GM12878 (cell line): ENCODE results near the gene RCL1. TPM values are rescaled to one million over a fixed set of nuclear protein-coding genes. Genes with fewer than 3 reads are reported as not detected.

Experiments used
- EZH2 ChIP-seq: IDR thresholded peaks from 2 replicates; pipeline ENCODE4 v1.6.1; 2012; ENCODE audit warnings: low read depth, mild to moderate bottlenecking, control low read depth, inconsistent platforms, low read length, borderline replicate concordance; ENCODE audit not compliant: control insufficient read depth
- FOS ChIP-seq: IDR thresholded peaks from 3 replicates; pipeline ENCODE4 v1.6.1; 2011; ENCODE audit warnings: borderline replicate concordance; ENCODE audit not compliant: insufficient read length; ENCODE audit errors: extremely low read depth
- FOXK2 ChIP-seq: fragments of 450-650 bp; IDR thresholded peaks from 2 replicates; pipeline ENCODE4 v1.6.1; 2017; ENCODE audit warnings: mild to moderate bottlenecking, moderate library complexity
- NBN ChIP-seq: fragments of 450-650 bp; IDR thresholded peaks from 2 replicates; pipeline ENCODE4 v1.6.1; 2016
- NR2C1 ChIP-seq: fragments of 450-650 bp; IDR thresholded peaks from 2 replicates; pipeline ENCODE4 v1.6.1; 2017; ENCODE audit warnings: antibody characterized with exemption, mild to moderate bottlenecking, moderate library complexity
- NR2F1 ChIP-seq: fragments of 450-650 bp; conservative IDR thresholded peaks from 2 replicates; pipeline ENCODE4 v1.6.1; 2017; ENCODE audit warnings: mild to moderate bottlenecking
- RAD21 ChIP-seq: IDR thresholded peaks from 2 replicates; pipeline ENCODE4 v1.6.1; 2011; ENCODE audit warnings: mild to moderate bottlenecking, low read depth, low read length, moderate library complexity; ENCODE audit not compliant: insufficient read depth
- SIN3A ChIP-seq: IDR thresholded peaks from 2 replicates; pipeline ENCODE4 v1.6.1; 2012; ENCODE audit warnings: low read depth, low read length, improper control_type of control experiment
- SIX5 ChIP-seq: IDR thresholded peaks from 2 replicates; pipeline ENCODE4 v1.6.1; 2011; ENCODE audit warnings: mild to moderate bottlenecking, low read depth, low read length, moderate library complexity; ENCODE audit not compliant: severe bottlenecking
- SMARCA5 ChIP-seq: fragments of 450-650 bp; IDR thresholded peaks from 2 replicates; pipeline ENCODE4 v1.6.1; 2017; ENCODE audit warnings: mild to moderate bottlenecking
- TCF12 ChIP-seq: IDR thresholded peaks from 2 replicates; pipeline ENCODE4 v1.6.1; 2011; ENCODE audit warnings: low read depth, mild to moderate bottlenecking, low read length
- ZNF217 ChIP-seq: fragments of 450-650 bp; IDR thresholded peaks from 2 replicates; pipeline ENCODE4 v1.6.1; 2017; ENCODE audit warnings: antibody characterized with exemption, mild to moderate bottlenecking
- polyA plus RNA-seq, 11 experiments: library from polyadenylated mRNA; depleted of rRNA in 4 of 11; unstranded in 6 of 11; stranded (reverse) in 5 of 11; fragments of >200 nt; fragmentation: Nextera tagmentation in 4 of 11; fragmentation: Illumina TruSeq in 1 of 11; extraction: Ambion mirVana in 4 of 11; extraction: Trizol in 1 of 11; gene quantifications; 1 replicate in 1 of 11; 2 replicates in 10 of 11; pipeline versions ENCODE4 v1.2.1 to v1.2.3, GENCODE V29; 2011 to 2016; ENCODE audit warnings: inconsistent platforms in 2 of 11, missing spikeins in 2 of 11, low read depth in 1 of 11
- total RNA-seq, 4 experiments: library from RNA; depleted of rRNA in 3 of 4; stranded (reverse); fragments of >200 nt in 3 of 4; fragmentation: Illumina TruSeq in 1 of 4; extraction: Trizol in 1 of 4; gene quantifications; 2 replicates each; pipeline versions ENCODE4 v1.2.1 to v1.2.3, GENCODE V29; 2013 to 2021
- TF ChIP-seq, protein P1 (sequence below): IDR thresholded peaks from 2 replicates; pipeline ENCODE4 v1.6.1; 2012; ENCODE audit warnings: low read depth, low read length, improper control_type of control experiment
- TF ChIP-seq, protein P2 (sequence below): fragments of 450-650 bp; IDR thresholded peaks from 2 replicates; pipeline ENCODE4 v1.6.1; 2017; ENCODE audit warnings: mild to moderate bottlenecking
- TF ChIP-seq, protein P3 (sequence below): fragments of 450-650 bp; IDR thresholded peaks from 2 replicates; pipeline ENCODE4 v1.6.1; 2016; ENCODE audit warnings: mild to moderate bottlenecking
- TF ChIP-seq, protein P4 (sequence below): IDR thresholded peaks from 2 replicates; pipeline ENCODE4 v1.6.1; 2011; ENCODE audit warnings: borderline replicate concordance, low read depth, mild to moderate bottlenecking, moderate library complexity, low read length; ENCODE audit not compliant: insufficient read depth, poor library complexity, severe bottlenecking
- TF ChIP-seq, protein P5 (sequence below): fragments of 450-650 bp; IDR thresholded peaks from 2 replicates; pipeline ENCODE4 v1.6.1; 2016; ENCODE audit warnings: mild to moderate bottlenecking
- TF ChIP-seq, protein P6 (sequence below): fragments of 450-650 bp; formaldehyde crosslinking; IDR thresholded peaks from 2 replicates; pipeline ENCODE4 v1.5.0; 2022; ENCODE audit warnings: mild to moderate bottlenecking, missing genetic modification characterization

The RCL1 gene
- total and polyA plus RNA-seq, 10 of the 15 experiments (the other 5 are each of a cell fraction or from before 2014, with no cell fraction given), result 21.1 to 46.8 (median 30.5) TPM

DNA sequence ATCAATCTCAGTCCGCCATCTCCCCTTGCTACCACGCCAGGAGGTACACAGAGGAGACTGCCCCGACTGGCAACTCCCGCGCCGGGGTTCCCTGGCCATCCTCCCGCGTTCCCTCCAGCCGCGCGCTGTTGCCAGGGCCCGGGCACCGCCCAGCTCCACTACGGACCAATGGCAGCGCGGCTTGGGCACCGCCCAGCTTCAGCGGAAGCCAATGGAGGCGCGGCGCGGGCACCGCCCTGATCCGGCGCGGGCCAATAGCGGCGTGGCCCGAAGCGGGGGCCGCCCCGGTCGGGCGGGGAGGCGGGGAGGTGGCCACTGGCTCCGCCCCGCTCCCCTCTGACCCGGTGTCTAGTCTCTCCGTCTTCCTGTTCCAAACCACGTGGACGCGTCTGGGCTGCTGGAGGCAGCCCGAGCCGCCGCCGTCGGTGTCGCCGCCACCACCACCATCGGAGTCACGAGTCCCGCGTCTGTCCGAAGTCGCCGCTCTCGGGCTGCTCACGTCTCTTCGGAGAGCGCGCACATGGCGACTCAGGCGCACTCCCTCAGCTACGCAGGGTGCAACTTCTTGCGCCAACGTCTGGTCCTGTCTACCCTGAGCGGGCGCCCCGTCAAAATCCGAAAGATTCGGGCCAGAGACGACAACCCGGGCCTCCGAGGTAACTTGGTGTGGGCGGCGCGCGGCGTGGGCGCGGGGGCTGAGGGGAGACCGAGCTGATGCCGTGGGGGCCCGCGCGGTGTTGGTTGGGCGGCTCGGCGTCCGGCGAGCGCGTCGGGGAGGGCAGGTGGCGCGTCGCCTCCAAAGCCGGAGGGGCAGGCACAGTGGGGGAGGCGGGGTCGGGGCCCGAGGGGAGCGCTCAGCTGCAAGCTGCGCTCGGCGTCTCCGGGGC, at the start of gene RCL1 (continued):
- TF ChIP-seq SIN3A (peak; percentile 88; the same call in 1 of the 2 replicates), TCF12 (0 out of 2 replicates have a peak, but pooled peaks have one; percentile 21), EZH2 (no peak), RAD21 (peak; percentile 6; the same call in 1 of the 2 replicates), SMARCA5 (0 out of 2 replicates have a peak, but pooled peaks have one; percentile 31), SIX5 (peak; percentile 2), FOS (peak; percentile 69), NR2F1 (peak; percentile 93), ZNF217 (0 out of 2 replicates have a peak, but pooled peaks have one; percentile 45), NBN (peak; percentile 85), NR2C1 (peak; percentile 92), FOXK2 (0 out of 2 replicates have a peak, but pooled peaks have one; percentile 71)
- TF ChIP-seq, protein P1, sequence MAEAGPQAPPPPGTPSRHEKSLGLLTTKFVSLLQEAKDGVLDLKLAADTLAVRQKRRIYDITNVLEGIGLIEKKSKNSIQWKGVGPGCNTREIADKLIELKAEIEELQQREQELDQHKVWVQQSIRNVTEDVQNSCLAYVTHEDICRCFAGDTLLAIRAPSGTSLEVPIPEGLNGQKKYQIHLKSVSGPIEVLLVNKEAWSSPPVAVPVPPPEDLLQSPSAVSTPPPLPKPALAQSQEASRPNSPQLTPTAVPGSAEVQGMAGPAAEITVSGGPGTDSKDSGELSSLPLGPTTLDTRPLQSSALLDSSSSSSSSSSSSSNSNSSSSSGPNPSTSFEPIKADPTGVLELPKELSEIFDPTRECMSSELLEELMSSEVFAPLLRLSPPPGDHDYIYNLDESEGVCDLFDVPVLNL, result peak; percentile 64; the same call in 1 of the 2 replicates
- TF ChIP-seq, protein P2, sequence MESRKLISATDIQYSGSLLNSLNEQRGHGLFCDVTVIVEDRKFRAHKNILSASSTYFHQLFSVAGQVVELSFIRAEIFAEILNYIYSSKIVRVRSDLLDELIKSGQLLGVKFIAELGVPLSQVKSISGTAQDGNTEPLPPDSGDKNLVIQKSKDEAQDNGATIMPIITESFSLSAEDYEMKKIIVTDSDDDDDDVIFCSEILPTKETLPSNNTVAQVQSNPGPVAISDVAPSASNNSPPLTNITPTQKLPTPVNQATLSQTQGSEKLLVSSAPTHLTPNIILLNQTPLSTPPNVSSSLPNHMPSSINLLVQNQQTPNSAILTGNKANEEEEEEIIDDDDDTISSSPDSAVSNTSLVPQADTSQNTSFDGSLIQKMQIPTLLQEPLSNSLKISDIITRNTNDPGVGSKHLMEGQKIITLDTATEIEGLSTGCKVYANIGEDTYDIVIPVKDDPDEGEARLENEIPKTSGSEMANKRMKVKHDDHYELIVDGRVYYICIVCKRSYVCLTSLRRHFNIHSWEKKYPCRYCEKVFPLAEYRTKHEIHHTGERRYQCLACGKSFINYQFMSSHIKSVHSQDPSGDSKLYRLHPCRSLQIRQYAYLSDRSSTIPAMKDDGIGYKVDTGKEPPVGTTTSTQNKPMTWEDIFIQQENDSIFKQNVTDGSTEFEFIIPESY, result 0 out of 2 replicates have a peak, but pooled peaks have one; percentile 39
- TF ChIP-seq, protein P3, sequence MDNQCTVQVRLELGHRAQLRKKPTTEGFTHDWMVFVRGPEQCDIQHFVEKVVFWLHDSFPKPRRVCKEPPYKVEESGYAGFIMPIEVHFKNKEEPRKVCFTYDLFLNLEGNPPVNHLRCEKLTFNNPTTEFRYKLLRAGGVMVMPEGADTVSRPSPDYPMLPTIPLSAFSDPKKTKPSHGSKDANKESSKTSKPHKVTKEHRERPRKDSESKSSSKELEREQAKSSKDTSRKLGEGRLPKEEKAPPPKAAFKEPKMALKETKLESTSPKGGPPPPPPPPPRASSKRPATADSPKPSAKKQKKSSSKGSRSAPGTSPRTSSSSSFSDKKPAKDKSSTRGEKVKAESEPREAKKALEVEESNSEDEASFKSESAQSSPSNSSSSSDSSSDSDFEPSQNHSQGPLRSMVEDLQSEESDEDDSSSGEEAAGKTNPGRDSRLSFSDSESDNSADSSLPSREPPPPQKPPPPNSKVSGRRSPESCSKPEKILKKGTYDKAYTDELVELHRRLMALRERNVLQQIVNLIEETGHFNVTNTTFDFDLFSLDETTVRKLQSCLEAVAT, result no peak
- TF ChIP-seq, protein P4, sequence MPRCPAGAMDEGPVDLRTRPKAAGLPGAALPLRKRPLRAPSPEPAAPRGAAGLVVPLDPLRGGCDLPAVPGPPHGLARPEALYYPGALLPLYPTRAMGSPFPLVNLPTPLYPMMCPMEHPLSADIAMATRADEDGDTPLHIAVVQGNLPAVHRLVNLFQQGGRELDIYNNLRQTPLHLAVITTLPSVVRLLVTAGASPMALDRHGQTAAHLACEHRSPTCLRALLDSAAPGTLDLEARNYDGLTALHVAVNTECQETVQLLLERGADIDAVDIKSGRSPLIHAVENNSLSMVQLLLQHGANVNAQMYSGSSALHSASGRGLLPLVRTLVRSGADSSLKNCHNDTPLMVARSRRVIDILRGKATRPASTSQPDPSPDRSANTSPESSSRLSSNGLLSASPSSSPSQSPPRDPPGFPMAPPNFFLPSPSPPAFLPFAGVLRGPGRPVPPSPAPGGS, result peak; percentile 12
- TF ChIP-seq, protein P5, sequence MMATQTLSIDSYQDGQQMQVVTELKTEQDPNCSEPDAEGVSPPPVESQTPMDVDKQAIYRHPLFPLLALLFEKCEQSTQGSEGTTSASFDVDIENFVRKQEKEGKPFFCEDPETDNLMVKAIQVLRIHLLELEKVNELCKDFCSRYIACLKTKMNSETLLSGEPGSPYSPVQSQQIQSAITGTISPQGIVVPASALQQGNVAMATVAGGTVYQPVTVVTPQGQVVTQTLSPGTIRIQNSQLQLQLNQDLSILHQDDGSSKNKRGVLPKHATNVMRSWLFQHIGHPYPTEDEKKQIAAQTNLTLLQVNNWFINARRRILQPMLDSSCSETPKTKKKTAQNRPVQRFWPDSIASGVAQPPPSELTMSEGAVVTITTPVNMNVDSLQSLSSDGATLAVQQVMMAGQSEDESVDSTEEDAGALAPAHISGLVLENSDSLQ, result no peak
- TF ChIP-seq, protein P6, sequence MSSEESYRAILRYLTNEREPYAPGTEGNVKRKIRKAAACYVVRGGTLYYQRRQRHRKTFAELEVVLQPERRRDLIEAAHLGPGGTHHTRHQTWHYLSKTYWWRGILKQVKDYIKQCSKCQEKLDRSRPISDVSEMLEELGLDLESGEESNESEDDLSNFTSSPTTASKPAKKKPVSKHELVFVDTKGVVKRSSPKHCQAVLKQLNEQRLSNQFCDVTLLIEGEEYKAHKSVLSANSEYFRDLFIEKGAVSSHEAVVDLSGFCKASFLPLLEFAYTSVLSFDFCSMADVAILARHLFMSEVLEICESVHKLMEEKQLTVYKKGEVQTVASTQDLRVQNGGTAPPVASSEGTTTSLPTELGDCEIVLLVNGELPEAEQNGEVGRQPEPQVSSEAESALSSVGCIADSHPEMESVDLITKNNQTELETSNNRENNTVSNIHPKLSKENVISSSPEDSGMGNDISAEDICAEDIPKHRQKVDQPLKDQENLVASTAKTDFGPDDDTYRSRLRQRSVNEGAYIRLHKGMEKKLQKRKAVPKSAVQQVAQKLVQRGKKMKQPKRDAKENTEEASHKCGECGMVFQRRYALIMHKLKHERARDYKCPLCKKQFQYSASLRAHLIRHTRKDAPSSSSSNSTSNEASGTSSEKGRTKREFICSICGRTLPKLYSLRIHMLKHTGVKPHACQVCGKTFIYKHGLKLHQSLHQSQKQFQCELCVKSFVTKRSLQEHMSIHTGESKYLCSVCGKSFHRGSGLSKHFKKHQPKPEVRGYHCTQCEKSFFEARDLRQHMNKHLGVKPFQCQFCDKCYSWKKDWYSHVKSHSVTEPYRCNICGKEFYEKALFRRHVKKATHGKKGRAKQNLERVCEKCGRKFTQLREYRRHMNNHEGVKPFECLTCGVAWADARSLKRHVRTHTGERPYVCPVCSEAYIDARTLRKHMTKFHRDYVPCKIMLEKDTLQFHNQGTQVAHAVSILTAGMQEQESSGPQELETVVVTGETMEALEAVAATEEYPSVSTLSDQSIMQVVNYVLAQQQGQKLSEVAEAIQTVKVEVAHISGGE (CRISPR knock-in tag), result no peak
